Peyer's patch (tissue), 4 donors: ENCODE data around the gene SUPT4H1.

ENCODE experiments used
- POLR2A ChIP-seq, 2 donors: fragments of 450-650 bp; IDR thresholded peaks; one replicate each; pipeline ENCODE4 v1.5.1; 2017; ENCODE audit warnings: antibody characterized with exemption in 2 of 2, mild to moderate bottlenecking in 2 of 2, moderate library complexity in 2 of 2
- TF ChIP-seq, protein P1 (sequence below), 6 experiments: fragments of 450-650 bp in 4 of 6; fragments of 200-600 bp in 2 of 6; sonication (generic) in 1 of 6; IDR thresholded peaks; one replicate each; pipeline ENCODE4 v1.5.1; 2017 to 2019; ENCODE audit warnings: antibody characterized with exemption in 6 of 6, mild to moderate bottlenecking in 3 of 6, moderate library complexity in 1 of 6

- TF ChIP-seq, protein P1, sequence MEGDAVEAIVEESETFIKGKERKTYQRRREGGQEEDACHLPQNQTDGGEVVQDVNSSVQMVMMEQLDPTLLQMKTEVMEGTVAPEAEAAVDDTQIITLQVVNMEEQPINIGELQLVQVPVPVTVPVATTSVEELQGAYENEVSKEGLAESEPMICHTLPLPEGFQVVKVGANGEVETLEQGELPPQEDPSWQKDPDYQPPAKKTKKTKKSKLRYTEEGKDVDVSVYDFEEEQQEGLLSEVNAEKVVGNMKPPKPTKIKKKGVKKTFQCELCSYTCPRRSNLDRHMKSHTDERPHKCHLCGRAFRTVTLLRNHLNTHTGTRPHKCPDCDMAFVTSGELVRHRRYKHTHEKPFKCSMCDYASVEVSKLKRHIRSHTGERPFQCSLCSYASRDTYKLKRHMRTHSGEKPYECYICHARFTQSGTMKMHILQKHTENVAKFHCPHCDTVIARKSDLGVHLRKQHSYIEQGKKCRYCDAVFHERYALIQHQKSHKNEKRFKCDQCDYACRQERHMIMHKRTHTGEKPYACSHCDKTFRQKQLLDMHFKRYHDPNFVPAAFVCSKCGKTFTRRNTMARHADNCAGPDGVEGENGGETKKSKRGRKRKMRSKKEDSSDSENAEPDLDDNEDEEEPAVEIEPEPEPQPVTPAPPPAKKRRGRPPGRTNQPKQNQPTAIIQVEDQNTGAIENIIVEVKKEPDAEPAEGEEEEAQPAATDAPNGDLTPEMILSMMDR (IDR thresholded peaks at IDR 0.05): no peak
- TF ChIP-seq POLR2A (IDR thresholded peaks at IDR 0.05): no peak
Measured at GRCh38 chr17:58400826-58401225, 48.8 kb upstream of the SUPT4H1 start.
